ENCODE measurements around the gene GBP3.
A peak's percentile ranks its signal among the peaks of the same experiment; 100 is the strongest.
"Not testable (repeated sequence)": the region's sequence is repeated elsewhere in the genome, so short reads cannot be mapped to it uniquely, and the experiment has no call there.

Gene GBP3

GRCh38 chr1:89022167-89022959 is at the start of gene GBP3:
Gene GBP3, minus strand, starts transcription at chr1:89022866. Its CDS starts 2,145 bp downstream, at chr1:89020721.
- peak within 1 kb of the TSS; percentile 38 to 53 (median 52) for H3K4me3 ChIP-seq
- H3K27ac ChIP-seq = peak within 1 kb of the TSS in 20 of 21 experiments; percentile 66 to 96 (median 80)

- H3K27ac ChIP-seq = peak overlapping the region in 10 of 21 experiments; percentile 20 to 89 (median 56)
- H3K4me3 ChIP-seq = peak overlapping the region in 2 of 7 experiments; percentile 8 to 22
Observed at GRCh38 chr1:89070509-89070908, 47.8 kb upstream of the GBP3 start.

DNA sequence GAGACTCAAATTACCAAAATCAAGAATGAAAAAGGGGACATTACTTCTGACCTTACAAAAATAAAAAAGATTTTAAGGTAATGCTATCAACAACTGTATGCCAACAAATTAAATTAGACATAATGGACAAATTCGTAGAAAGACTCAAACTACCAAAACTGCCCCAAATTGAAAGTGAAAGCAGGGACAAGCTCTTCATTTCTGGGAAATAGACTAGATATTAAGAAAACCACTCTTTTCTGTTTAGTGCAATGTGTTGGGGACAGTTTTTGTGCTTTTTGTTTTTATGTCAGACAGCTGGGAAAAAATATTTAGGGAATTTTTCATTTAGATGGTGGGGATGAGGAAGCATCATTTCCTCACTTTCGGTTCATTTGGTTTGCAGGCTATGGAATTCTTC is 47.3 kb upstream of the GBP3 start:
- H3K27ac ChIP-seq = peak overlapping the region in 15 of 21 experiments; percentile 11 to 89 (median 52)
- H3K4me3 ChIP-seq = peak overlapping the region in 5 of 7 experiments; percentile 5 to 22 (median 13)

- peak overlapping the region in 6 of 21 experiments; percentile 3 to 89 (median 16) for H3K27ac ChIP-seq
Observed at GRCh38 chr1:89068291-89068690, 45.6 kb upstream of the GBP3 start.

DNA sequence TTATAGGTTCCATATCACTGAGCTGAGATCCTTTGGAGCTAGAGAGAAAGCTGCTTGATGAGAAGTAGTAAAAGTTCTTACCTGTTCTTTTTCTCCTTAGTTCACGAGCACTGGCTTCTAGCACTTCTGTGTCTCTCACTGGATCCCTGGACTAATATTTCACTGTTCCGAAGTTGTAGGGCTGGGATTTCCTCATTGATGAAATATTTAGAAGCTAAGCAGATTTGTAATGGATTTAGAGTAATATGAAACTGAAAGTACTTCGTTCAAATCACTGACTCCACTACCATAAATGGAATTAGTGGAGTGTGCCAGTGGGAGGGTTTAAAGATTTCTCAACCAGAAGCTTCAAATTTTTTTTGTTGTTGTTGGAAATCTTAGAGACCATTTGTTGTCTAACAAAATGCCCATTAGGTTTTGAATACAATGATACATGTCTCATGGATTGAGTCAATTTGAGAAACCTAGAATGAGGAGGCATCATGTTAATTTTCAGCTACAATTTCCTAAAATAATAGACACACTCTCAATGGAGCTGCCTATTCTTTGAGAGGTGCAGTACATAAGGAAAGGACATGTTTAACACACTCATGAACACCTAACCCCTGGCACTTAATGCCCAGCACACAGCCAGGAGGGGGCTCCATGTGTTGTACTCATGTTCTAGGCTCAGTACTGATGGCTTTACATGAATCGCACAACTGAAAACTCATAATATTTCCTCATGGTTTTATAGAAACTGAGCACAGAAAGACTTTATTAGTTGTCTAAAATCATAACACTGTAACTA is 42.6 kb upstream of the GBP3 start, which contains the start of gene GBP1:
GBP1 (minus strand) TSS at position 130 of the 790 bp plus-strand sequence. CDS start 1,974 bp downstream, outside the sequence.
- H3K27ac ChIP-seq = peak within 1 kb of the TSS; percentile 29 to 92 (median 84)
- H3K4me3 ChIP-seq = peak within 1 kb of the TSS; percentile 30 to 55 (median 48)

More at GRCh38 chr1:89068291-89068690, 45.6 kb upstream of the GBP3 start:
- no peak overlapping the region for H3K4me3 ChIP-seq

GRCh38 chr1:89064632-89065031 is 42.0 kb upstream of the GBP3 start:
- Histone ChIP-seq H3K27ac (peak overlapping the region; percentile 29 to 92 (median 84)), H3K4me3 (peak overlapping the region; percentile 30 to 55 (median 48))

DNA sequence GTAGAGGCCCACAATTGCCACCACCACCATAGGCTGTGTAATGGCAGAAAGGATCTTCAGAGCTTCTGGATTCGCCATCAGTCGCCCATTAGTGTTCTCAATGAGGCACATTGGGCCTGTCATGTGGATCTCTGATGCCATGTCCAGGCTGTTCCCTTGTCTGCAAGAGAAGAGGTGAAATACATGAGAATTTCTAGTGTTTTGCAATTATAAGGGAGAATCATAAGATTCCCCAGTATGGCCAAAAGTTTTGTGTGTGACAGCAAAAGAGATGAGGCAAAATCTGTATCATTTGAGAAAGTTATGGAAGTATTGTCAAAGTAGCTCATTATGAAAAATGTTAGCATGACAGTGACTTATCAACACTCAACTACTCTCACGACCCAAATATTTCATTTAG is 40.4 kb upstream of the GBP3 start:
- H3K27ac ChIP-seq = peak overlapping the region in 7 of 21 experiments; percentile 5 to 92 (median 85)

GRCh38 chr1:89060091-89060490 is 37.4 kb upstream of the GBP3 start:
- H3K4me3 ChIP-seq = no peak overlapping the region
- H3K27ac ChIP-seq = no peak overlapping the region

More for the DNA sequence above, 40.4 kb upstream of the GBP3 start:
- H3K4me3 ChIP-seq = peak overlapping the region in 3 of 7 experiments; percentile 9 to 55 (median 51)

DNA sequence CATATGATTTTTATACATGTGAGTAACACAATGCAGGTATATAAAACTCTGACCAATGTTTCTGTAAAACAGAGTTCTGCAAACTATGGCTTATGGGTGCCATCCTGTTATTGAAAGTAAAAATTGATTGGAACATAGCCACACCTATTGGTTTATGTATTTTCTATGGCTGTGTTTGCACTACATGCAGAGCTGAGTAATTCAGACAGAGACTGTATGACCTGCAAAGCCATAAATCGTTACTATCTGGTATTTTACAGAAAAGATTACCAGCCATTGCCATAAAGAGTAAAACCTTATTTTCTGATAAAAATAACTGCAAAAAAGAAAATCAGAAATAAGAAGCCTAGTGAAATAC is 29.3 kb upstream of the GBP3 start:
- no peak overlapping the region for H3K4me3 ChIP-seq

DNA sequence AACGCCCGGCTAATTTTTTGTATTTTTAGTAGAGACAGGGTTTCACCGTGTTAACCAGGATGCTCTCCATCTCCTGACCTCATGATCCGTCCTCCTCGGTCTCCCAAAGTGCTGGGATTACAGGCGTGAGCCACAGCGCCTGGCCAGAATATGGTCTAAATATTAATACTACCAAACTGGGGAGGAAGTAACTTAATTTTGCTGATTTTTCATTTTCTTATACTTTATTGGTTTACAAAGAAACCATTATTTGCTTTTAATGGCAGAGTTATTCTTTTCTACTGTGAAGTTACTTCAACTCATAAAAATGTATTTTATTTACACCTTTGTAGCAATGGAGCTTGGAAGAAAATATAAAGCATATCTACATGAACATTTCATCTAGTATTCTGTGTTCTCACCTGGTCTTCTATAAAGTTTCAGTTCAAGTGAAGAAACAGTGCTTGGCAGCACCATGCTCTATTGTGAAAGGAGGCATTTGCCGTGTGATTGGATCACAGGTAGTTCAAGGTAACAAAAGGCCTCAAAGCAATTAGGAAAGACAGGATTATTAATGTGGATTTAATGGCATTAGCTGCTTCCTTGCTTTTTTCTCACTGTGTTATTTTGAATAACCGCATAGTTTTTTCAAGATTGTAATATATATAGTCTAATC is 28.8 kb upstream of the GBP3 start:
- peak overlapping the region in 1 of 21 experiments; percentile 43 for H3K27ac ChIP-seq
- no peak overlapping the region for H3K4me3 ChIP-seq

More for the DNA sequence above, 29.3 kb upstream of the GBP3 start:
- no peak overlapping the region for H3K27ac ChIP-seq

DNA sequence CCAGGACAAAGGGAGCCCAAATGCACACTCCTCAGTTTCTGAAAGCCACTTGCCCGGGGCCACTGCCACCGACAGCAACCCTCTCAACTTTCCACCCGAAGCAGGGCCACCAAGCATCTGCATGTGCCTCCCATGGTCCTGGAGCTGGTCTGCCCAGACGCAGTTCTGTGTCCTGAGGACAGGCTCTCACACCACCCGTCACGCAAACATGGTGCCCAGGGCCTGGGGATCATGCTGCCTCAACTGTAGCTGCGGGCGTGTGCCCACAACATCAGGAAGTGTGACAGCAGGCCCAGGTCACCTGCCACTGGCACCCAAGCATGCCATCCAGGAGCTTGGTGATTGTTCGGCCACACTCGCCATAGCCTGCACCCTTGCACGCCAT is 28.0 kb upstream of the GBP3 start:
- Histone ChIP-seq H3K4me3 (no peak overlapping the region), H3K27ac (peak overlapping the region in 12 of 21 experiments; percentile 14 to 61 (median 34))

DNA sequence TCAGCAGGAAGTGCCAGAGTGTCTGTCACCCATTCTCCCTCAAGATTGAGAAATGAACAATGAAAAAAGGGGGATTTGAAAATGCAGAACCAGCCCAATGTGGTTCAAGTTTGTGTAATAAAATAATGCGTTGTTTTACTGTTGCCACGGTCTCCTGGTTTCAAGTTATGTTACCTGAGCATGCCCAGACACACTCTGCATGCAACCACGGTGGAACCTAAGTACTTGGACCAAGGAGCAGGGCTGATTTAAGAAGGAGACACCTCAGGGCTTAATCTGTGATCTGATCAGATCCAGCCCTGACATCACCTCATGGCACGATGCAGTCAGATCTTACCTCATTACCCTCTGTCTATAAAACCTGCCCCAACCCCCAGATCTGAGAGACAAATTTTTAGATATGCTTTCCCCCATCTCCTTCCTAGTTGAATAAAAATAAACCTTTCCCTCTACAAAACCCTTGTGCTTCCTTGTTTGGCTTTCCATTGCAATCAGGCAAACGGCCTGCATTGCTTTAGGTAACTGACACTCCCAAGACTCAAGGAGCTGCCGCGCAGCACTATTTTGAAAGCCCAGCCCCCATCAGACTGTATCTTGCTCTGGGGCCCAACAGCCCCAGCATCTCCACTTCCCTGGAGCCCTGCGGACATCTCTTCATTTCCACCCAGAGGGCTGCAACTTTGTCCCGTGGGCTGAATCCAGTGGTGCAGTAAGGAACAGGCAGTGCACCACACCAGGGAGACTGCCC is 27.4 kb upstream of the GBP3 start:
- H3K27ac ChIP-seq = peak overlapping the region in 16 of 21 experiments; percentile 1 to 76 (median 46)

GRCh38 chr1:89049187-89049586 is 26.5 kb upstream of the GBP3 start:
- peak overlapping the region in 10 of 21 experiments; percentile 9 to 76 (median 44) for H3K27ac ChIP-seq
- H3K4me3 ChIP-seq = not testable (repeated sequence)

More for the DNA sequence above, 27.4 kb upstream of the GBP3 start:
- H3K4me3 ChIP-seq = not testable (repeated sequence)

DNA sequence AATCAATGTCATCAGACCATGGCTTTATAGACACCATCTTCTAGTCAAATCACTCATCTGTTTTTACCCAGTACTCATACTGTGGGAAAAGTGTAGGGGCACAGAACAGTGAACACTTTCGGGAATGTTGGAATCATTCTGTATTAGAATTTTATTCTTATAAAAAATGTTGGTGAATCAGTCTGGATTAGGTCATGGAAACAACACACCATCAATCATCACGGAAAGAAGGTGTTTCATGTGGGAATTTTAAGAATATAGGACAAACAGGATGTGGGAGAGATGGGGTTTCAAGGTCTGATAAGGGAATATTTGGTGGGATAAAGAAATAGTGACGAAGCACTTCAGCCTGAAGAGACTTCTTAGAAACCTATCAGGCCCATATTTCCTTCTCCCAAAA is 25.1 kb upstream of the GBP3 start:
- Histone ChIP-seq H3K27ac (no peak overlapping the region), H3K4me3 (no peak overlapping the region)

DNA sequence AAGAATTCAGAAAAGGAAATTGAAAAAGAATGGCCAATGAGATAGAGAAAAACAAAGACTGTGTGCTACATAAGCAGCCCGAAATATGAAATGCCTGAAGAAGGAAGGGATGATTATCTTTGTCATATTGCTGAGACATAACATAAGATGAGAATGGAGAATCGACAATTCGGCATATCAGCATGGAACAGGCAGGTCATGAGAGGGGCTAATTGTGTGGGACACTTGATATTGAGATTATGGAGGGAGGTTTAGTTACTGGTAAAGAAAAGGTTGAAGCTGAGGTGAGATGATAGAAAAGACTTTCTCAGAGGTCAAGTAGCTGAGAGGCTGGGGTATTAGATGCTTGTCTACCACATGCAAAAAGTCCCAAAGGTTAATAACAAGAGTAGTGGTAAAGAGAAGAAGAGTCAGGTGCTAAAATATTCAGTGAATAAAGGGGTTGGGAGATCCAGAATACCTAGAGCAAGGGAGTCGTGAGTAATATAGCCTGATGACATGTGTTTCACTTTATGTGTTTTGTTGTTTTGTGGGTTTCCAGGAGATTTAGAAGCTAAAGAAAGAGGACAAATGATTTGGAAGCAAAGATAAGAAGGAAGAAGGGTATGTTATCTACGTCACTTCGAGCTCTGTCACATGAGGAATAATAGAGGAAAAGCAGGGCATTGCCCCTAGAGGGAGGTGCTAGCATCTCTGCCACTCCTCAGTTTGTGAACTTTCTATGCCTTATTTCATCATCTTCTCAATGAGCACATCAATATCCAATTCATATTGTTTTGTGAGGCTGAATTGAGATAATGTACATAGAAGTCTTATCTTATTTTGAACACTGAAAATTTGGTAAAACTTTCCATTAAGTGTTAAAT is 23.9 kb upstream of the GBP3 start:
- H3K4me3 ChIP-seq, H3K27ac ChIP-seq: not testable (repeated sequence)

DNA sequence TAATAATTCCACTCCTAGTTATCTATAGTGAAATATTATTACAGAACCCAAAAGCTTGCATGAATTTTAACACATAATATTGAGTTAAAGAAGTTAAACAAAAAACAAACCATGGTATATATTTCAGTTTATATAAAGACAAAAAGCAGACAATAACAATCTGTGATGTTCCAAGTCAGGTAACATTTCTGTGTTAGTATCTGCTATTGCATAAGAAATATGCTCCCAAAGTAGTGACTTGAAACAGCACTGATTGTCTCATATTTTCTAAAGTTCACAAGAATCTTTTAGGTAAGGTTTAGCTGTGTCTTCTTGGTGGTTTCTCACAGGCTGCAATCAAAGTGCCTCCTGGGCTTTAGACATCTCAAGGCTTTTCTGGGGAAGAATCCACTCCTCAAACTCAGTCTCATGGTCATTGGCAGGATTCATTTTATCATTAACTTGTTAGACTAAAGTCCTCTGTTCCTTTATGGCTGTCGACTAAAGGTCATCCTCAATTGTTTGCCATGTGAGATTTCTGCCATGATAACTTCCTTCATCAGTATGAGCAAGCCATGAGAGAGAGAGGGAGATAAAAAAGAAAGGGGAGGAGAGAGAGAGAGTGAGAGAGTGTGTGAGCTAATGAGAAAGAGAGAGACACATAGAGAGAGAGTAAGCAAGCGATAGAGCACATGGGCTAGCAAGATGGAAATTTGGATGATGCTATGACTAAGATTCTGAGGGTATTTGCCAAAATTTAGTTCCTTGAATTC is 22.5 kb upstream of the GBP3 start:
- Histone ChIP-seq H3K27ac (no peak overlapping the region), H3K4me3 (no peak overlapping the region)

GRCh38 chr1:89043940-89044339 is 21.3 kb upstream of the GBP3 start:
- Histone ChIP-seq H3K27ac (no peak overlapping the region), H3K4me3 (no peak overlapping the region)
